NCI-H1694 (cell line): ENCODE data around the gene GPSM3.
"Not testable (repeated sequence)": the region's sequence is repeated elsewhere in the genome, so short reads cannot be mapped to it uniquely, and the experiment has no call there.

Source experiments
- DNase-seq: peaks from one replicate; lab custom pipeline; 2025; lab: John Stamatoyannopoulos, UW

The GPSM3 gene

GRCh38 chr6:32149932-32150870, 42.2 kb downstream of the GPSM3 start:
- DNase-seq = no peak

GRCh38 chr6:32149092-32149755, 43.2 kb downstream of the GPSM3 start:
- DNase-seq = no peak

GRCh38 chr6:32148289-32149091, 44.0 kb downstream of the GPSM3 start:
- no peak for DNase-seq

DNA sequence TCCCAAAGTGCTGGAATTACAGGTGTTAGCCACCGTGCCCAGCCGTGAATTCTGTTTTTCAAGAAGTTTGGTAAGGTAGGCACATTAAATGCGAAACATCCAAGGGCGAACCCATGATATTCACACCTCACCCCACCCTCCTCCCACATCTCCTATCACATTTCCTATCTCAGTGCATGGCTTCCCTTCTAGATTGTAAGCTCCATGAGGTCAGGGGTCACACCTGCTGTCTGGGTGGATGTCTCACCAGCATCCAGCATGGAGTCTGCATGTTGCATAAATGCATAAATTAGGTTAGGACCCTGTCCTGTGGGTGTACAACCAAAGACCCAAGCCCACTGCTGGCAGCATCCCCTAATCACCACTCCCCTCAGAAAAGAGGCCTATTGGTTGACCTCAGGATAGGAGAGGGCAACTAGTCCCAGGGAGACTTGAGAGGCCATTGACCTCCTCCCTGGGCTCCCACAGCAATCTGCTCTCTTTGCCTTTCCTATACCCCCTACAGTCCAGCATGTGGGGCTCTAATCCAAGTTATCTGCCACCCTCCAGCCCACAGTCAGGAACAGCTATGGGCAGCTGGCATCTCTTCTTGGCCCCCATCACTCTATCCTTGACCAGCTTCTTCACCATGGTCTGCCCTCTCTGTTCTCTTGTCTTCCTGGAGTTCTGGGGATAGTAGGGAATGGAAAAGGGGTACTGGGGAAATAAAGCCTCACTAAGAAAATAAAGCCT, 44.9 kb downstream of the GPSM3 start:
- no peak for DNase-seq

DNA sequence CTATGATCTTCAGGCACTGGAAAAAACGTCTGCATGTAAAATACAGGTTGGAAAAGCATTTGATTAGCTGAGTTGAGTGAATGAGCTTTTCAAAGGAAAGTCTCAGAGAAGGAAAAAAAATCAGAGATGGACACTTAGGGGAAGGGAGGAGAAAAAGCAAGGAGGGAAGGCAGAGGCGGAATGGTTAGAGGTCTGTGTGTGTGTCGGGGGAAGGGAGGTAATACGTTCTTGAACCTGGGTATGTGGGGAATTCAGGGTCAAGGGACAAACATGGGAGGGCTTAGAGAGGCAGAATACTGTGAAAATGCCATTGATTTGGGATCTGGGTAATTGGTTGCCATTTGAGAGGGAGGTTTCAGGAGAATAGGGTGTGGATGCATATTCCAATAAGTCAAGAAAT, 45.8 kb downstream of the GPSM3 start:
- no peak for DNase-seq

DNA sequence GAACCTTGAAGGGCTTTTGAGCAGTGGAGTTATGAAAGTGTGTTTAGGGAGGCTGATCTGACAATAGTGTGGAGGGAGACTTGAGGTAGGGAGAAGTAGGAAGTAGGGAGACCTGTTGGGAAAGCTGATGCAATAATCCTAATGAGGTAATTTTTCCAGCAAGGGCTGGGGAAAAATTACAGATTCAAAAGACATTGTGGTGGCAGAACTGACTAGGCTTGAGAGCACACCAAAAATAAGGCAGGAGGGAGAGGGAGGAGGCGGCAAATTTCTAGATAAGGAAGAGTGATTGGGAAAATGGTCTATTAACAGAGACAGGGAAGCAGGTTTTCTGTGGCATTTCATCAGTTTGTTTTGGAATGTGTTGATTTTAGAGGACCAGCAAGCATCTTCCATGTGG, 46.2 kb downstream of the GPSM3 start:
- DNase-seq = no peak

- DNase-seq = not testable (repeated sequence)
These were observed 48.2 kb downstream of the GPSM3 start for GRCh38 chr6:32144238-32144637.
